Tibial nerve (tissue), 4 donors: Measurements from ENCODE around the gene RGPD4.

Experiments used
- EP300 ChIP-seq, 2 donors: sonication (generic); formaldehyde crosslinking; IDR thresholded peaks; one replicate each; pipeline ENCODE4 v1.6.1; 2017; ENCODE audit warnings: antibody characterized with exemption in 2 of 2, mild to moderate bottlenecking in 1 of 2
- POLR2A ChIP-seq, 2 donors: fragments of 450-650 bp; IDR thresholded peaks; one replicate each; pipeline ENCODE4 v1.6.1; 2017; ENCODE audit warnings: antibody characterized with exemption in 2 of 2, mild to moderate bottlenecking in 2 of 2, moderate library complexity in 2 of 2
- TF ChIP-seq, protein P1 (sequence below), 5 experiments: fragments of 200-600 bp in 3 of 5; fragments of 450-650 bp in 2 of 5; sonication (generic) in 3 of 5; IDR thresholded peaks; one replicate each; pipeline ENCODE4 v1.5.1; 2016 to 2019; ENCODE audit warnings: antibody characterized with exemption in 5 of 5, mild to moderate bottlenecking in 3 of 5, moderate library complexity in 2 of 5

DNA sequence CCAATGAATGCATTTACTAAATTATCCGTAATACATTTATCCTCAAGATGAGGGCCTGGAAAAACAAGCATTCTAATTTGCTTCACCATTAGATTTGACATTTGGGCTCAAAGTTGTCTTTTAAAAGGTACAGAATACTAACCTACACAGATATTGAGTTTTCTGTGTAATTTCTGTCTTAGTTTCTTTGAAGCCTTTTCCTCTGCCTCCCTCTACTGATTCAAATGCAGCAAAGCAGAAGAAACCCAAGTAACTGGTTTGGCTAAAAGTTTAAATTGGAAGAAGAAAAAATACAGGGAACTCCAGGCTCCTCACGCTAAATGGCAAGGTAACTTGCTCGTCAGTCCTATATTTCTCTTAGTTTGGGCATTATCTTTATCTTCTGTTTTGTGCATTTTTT, 106.3 kb downstream of the RGPD4 start:
- TF ChIP-seq, protein P1, sequence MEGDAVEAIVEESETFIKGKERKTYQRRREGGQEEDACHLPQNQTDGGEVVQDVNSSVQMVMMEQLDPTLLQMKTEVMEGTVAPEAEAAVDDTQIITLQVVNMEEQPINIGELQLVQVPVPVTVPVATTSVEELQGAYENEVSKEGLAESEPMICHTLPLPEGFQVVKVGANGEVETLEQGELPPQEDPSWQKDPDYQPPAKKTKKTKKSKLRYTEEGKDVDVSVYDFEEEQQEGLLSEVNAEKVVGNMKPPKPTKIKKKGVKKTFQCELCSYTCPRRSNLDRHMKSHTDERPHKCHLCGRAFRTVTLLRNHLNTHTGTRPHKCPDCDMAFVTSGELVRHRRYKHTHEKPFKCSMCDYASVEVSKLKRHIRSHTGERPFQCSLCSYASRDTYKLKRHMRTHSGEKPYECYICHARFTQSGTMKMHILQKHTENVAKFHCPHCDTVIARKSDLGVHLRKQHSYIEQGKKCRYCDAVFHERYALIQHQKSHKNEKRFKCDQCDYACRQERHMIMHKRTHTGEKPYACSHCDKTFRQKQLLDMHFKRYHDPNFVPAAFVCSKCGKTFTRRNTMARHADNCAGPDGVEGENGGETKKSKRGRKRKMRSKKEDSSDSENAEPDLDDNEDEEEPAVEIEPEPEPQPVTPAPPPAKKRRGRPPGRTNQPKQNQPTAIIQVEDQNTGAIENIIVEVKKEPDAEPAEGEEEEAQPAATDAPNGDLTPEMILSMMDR (IDR thresholded peaks at IDR 0.05) = peak in 2 of 5 experiments; percentile 9 to 39
- TF ChIP-seq POLR2A (IDR thresholded peaks at IDR 0.05) (no peak), EP300 (IDR thresholded peaks at IDR 0.05) (no peak)
